HG03108 (cell line): ENCODE results near the gene LAMC2.
"Not testable (repeated sequence)": the region's sequence is repeated elsewhere in the genome, so short reads cannot be mapped to it uniquely, and the experiment has no call there.

ENCODE experiments used
- ATAC-seq: cut with Tn5 transposase; IDR thresholded peaks from one replicate; pipeline ENCODE4 v1.9.1; 2021; ENCODE audit warnings: moderate library complexity; ENCODE audit not compliant: unreplicated experiment

LAMC2 gene

GRCh38 chr1:183255073-183255472 is 69.0 kb downstream of the LAMC2 start:
- ATAC-seq, result no peak

GRCh38 chr1:183259924-183260323 is 73.9 kb downstream of the LAMC2 start:
- no peak for ATAC-seq

- no peak for ATAC-seq
Observed at GRCh38 chr1:183262628-183263200, 76.7 kb downstream of the LAMC2 start.

- no peak for ATAC-seq
Observed at GRCh38 chr1:183263886-183264602, 78.0 kb downstream of the LAMC2 start.

- ATAC-seq, result no peak
Observed at GRCh38 chr1:183267646-183268431, 81.8 kb downstream of the LAMC2 start.

- ATAC-seq, result no peak
Observed at GRCh38 chr1:183270541-183271141, 84.6 kb downstream of the LAMC2 start.

- no peak for ATAC-seq
Observed at GRCh38 chr1:183272390-183272848, 86.4 kb downstream of the LAMC2 start.

- ATAC-seq, result no peak
Observed at GRCh38 chr1:183273300-183273699, 87.2 kb downstream of the LAMC2 start.

GRCh38 chr1:183273984-183274383 is 87.9 kb downstream of the LAMC2 start:
- not testable (repeated sequence) for ATAC-seq

- no peak for ATAC-seq
Observed at GRCh38 chr1:183274836-183275235, 88.8 kb downstream of the LAMC2 start.

GRCh38 chr1:183275322-183275721 is 89.3 kb downstream of the LAMC2 start:
- no peak for ATAC-seq

GRCh38 chr1:183276386-183277080 is 90.5 kb downstream of the LAMC2 start:
- no peak for ATAC-seq

GRCh38 chr1:183277821-183278738 is 92.0 kb downstream of the LAMC2 start:
- no peak for ATAC-seq

GRCh38 chr1:183278739-183279591 is 92.9 kb downstream of the LAMC2 start:
- no peak for ATAC-seq

- ATAC-seq, result no peak
Observed at GRCh38 chr1:183279835-183280234, 93.8 kb downstream of the LAMC2 start.

GRCh38 chr1:183281039-183281438 is 95.0 kb downstream of the LAMC2 start:
- no peak for ATAC-seq

- ATAC-seq, result peak; percentile 61
Observed at GRCh38 chr1:183281553-183282091, 95.6 kb downstream of the LAMC2 start.

GRCh38 chr1:183282101-183282855 is 96.2 kb downstream of the LAMC2 start:
- ATAC-seq, result no peak
